ENCODE results near the gene TMOD3. TPM values are rescaled to one million over a fixed set of nuclear protein-coding genes. Genes with fewer than 3 reads are reported as not detected.

The TMOD3 gene
- polyA plus RNA-seq, 2 donors: 25.7 to 42.8 TPM

- H3K27ac ChIP-seq (ENCODE audit: low read depth in 2 of 2, low read length in 1 of 2): peak overlapping the region in 1 of 2 donors; percentile 2
- no peak overlapping the region for H3K4me3 ChIP-seq (ENCODE audit: low read depth in 1 of 2, low read length in 2 of 2)
- H3K27me3 ChIP-seq (ENCODE audit: control insufficient read depth in 1 of 2, insufficient read depth in 2 of 2, low read length in 2 of 2): no peaks in the 10 kb centered on the region
- peaks cover 0 to 3% of the 10 kb centered on the region in 2 donors for H3K36me3 ChIP-seq (ENCODE audit: control insufficient read depth in 2 of 2, insufficient read depth in 2 of 2, low read length in 1 of 2)
- WGBS, 2 donors: 87 to 97% methylated on average over 3 of the region's 3 CpGs
- H3K4me1 ChIP-seq (ENCODE audit: control insufficient read depth in 2 of 2, insufficient read depth in 2 of 2, low read length in 1 of 2): peaks cover 0 to 4% of the 10 kb centered on the region in 2 donors
- no peaks in the 10 kb centered on the region for H3K9me3 ChIP-seq (ENCODE audit: control insufficient read depth in 2 of 2, insufficient read depth in 1 of 2, low read depth in 1 of 2, low read length in 1 of 2)
These were observed 12.8 kb downstream of the TMOD3 start for GRCh38 chr15:51842265-51842664.

GRCh38 chr15:51842852-51843737 is 13.6 kb downstream of the TMOD3 start:
- H3K4me3 ChIP-seq (ENCODE audit: low read depth in 1 of 2, low read length in 2 of 2): peak overlapping the region in 1 of 2 donors; percentile 4
- peaks cover 0 to 3% of the 10 kb centered on the region in 2 donors for H3K36me3 ChIP-seq (ENCODE audit: control insufficient read depth in 2 of 2, insufficient read depth in 2 of 2, low read length in 1 of 2)
- 59 to 65% methylated on average over 6 of the region's 6 CpGs for WGBS, 2 donors
- peak overlapping the region; percentile 20 to 49 for H3K27ac ChIP-seq (ENCODE audit: low read depth in 2 of 2, low read length in 1 of 2)
- no peaks in the 10 kb centered on the region for H3K9me3 ChIP-seq (ENCODE audit: control insufficient read depth in 2 of 2, insufficient read depth in 1 of 2, low read depth in 1 of 2, low read length in 1 of 2)
- H3K4me1 ChIP-seq (ENCODE audit: control insufficient read depth in 2 of 2, insufficient read depth in 2 of 2, low read length in 1 of 2): peaks cover 0 to 4% of the 10 kb centered on the region in 2 donors
- no peaks in the 10 kb centered on the region for H3K27me3 ChIP-seq (ENCODE audit: control insufficient read depth in 1 of 2, insufficient read depth in 2 of 2, low read length in 2 of 2)

GRCh38 chr15:51844747-51845426 is 15.4 kb downstream of the TMOD3 start:
- WGBS, 2 donors: 56 to 62% methylated on average over 4 of the region's 4 CpGs
- Histone ChIP-seq H3K27me3 (ENCODE audit: control insufficient read depth in 1 of 2, insufficient read depth in 2 of 2, low read length in 2 of 2) (no peaks in the 10 kb centered on the region), H3K27ac (ENCODE audit: low read depth in 2 of 2, low read length in 1 of 2) (peak overlapping the region; percentile 49 to 67), H3K9me3 (ENCODE audit: control insufficient read depth in 2 of 2, insufficient read depth in 1 of 2, low read depth in 1 of 2, low read length in 1 of 2) (no peaks in the 10 kb centered on the region), H3K36me3 (ENCODE audit: control insufficient read depth in 2 of 2, insufficient read depth in 2 of 2, low read length in 1 of 2) (no peaks in the 10 kb centered on the region), H3K4me3 (ENCODE audit: low read depth in 1 of 2, low read length in 2 of 2) (no peak overlapping the region), H3K4me1 (ENCODE audit: control insufficient read depth in 2 of 2, insufficient read depth in 2 of 2, low read length in 1 of 2) (peaks cover 2 to 4% of the 10 kb centered on the region in 2 donors)

GRCh38 chr15:51846066-51846462 is 16.6 kb downstream of the TMOD3 start:
- peaks cover 2 to 6% of the 10 kb centered on the region in 2 donors for H3K4me1 ChIP-seq (ENCODE audit: control insufficient read depth in 2 of 2, insufficient read depth in 2 of 2, low read length in 1 of 2)
- H3K27ac ChIP-seq (ENCODE audit: low read depth in 2 of 2, low read length in 1 of 2): peak overlapping the region; percentile 74 to 86
- WGBS, 2 donors: 41 to 64% methylated on average over 3 of the region's 3 CpGs
- H3K36me3 ChIP-seq (ENCODE audit: control insufficient read depth in 2 of 2, insufficient read depth in 2 of 2, low read length in 1 of 2): no peaks in the 10 kb centered on the region
- H3K9me3 ChIP-seq (ENCODE audit: control insufficient read depth in 2 of 2, insufficient read depth in 1 of 2, low read depth in 1 of 2, low read length in 1 of 2): no peaks in the 10 kb centered on the region
- H3K4me3 ChIP-seq (ENCODE audit: low read depth in 1 of 2, low read length in 2 of 2): no peak overlapping the region
- no peaks in the 10 kb centered on the region for H3K27me3 ChIP-seq (ENCODE audit: control insufficient read depth in 1 of 2, insufficient read depth in 2 of 2, low read length in 2 of 2)

- Histone ChIP-seq H3K4me3 (ENCODE audit: low read depth in 1 of 2, low read length in 2 of 2) (no peak overlapping the region), H3K27me3 (ENCODE audit: control insufficient read depth in 1 of 2, insufficient read depth in 2 of 2, low read length in 2 of 2) (no peaks in the 10 kb centered on the region), H3K36me3 (ENCODE audit: control insufficient read depth in 2 of 2, insufficient read depth in 2 of 2, low read length in 1 of 2) (no peaks in the 10 kb centered on the region), H3K4me1 (ENCODE audit: control insufficient read depth in 2 of 2, insufficient read depth in 2 of 2, low read length in 1 of 2) (peaks cover 2 to 6% of the 10 kb centered on the region in 2 donors), H3K9me3 (ENCODE audit: control insufficient read depth in 2 of 2, insufficient read depth in 1 of 2, low read depth in 1 of 2, low read length in 1 of 2) (no peaks in the 10 kb centered on the region), H3K27ac (ENCODE audit: low read depth in 2 of 2, low read length in 1 of 2) (peak overlapping the region; percentile 60 to 86)
- WGBS, 2 donors: 23 to 41% methylated on average over 3 of the region's 3 CpGs
These were observed 17.2 kb downstream of the TMOD3 start for GRCh38 chr15:51846463-51847230.

- H3K27me3 ChIP-seq (ENCODE audit: control insufficient read depth in 1 of 2, insufficient read depth in 2 of 2, low read length in 2 of 2): no peaks in the 10 kb centered on the region
- H3K9me3 ChIP-seq (ENCODE audit: control insufficient read depth in 2 of 2, insufficient read depth in 1 of 2, low read depth in 1 of 2, low read length in 1 of 2): no peaks in the 10 kb centered on the region
- 59 to 67% methylated on average over 3 of the region's 3 CpGs for WGBS, 2 donors
- H3K36me3 ChIP-seq (ENCODE audit: control insufficient read depth in 2 of 2, insufficient read depth in 2 of 2, low read length in 1 of 2): no peaks in the 10 kb centered on the region
- H3K4me1 ChIP-seq (ENCODE audit: control insufficient read depth in 2 of 2, insufficient read depth in 2 of 2, low read length in 1 of 2): peaks cover 2% of the 10 kb centered on the region in 2 donors
- H3K27ac ChIP-seq (ENCODE audit: low read depth in 2 of 2, low read length in 1 of 2): no peak overlapping the region
- H3K4me3 ChIP-seq (ENCODE audit: low read depth in 1 of 2, low read length in 2 of 2): no peak overlapping the region
These were observed 19.4 kb downstream of the TMOD3 start for GRCh38 chr15:51848811-51849210.

DNA sequence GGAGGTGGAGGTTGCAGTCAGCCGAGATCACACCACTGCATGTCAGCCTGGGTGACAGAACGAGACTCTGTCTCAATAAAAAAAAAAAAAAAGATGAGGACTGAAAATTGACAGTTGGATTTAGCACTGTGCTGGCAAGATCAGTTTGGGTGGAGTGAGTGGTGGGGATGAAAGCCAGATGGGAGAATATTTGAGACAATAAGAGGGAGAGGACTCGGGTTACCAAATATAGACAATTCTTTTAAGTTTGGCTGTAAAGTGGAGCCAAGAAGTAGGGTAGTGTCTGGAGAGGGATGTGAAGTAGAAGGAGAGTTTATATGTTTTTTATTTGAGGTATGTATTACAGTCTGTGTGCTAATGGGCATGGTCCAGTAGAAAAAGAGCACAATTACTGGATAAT is 20.4 kb downstream of the TMOD3 start:
- Histone ChIP-seq H3K27me3 (ENCODE audit: control insufficient read depth in 1 of 2, insufficient read depth in 2 of 2, low read length in 2 of 2) (no peaks in the 10 kb centered on the region), H3K4me3 (ENCODE audit: low read depth in 1 of 2, low read length in 2 of 2) (no peak overlapping the region), H3K9me3 (ENCODE audit: control insufficient read depth in 2 of 2, insufficient read depth in 1 of 2, low read depth in 1 of 2, low read length in 1 of 2) (no peaks in the 10 kb centered on the region), H3K4me1 (ENCODE audit: control insufficient read depth in 2 of 2, insufficient read depth in 2 of 2, low read length in 1 of 2) (peaks cover 2% of the 10 kb centered on the region in 2 donors), H3K27ac (ENCODE audit: low read depth in 2 of 2, low read length in 1 of 2) (no peak overlapping the region), H3K36me3 (ENCODE audit: control insufficient read depth in 2 of 2, insufficient read depth in 2 of 2, low read length in 1 of 2) (no peaks in the 10 kb centered on the region)
- WGBS, 2 donors: 66 to 83% methylated on average over 3 of the region's 3 CpGs

- 86 to 91% methylated on average over 2 of the region's 2 CpGs for WGBS, 2 donors
- Histone ChIP-seq H3K9me3 (ENCODE audit: control insufficient read depth in 2 of 2, insufficient read depth in 1 of 2, low read depth in 1 of 2, low read length in 1 of 2) (no peaks in the 10 kb centered on the region), H3K36me3 (ENCODE audit: control insufficient read depth in 2 of 2, insufficient read depth in 2 of 2, low read length in 1 of 2) (no peaks in the 10 kb centered on the region), H3K4me1 (ENCODE audit: control insufficient read depth in 2 of 2, insufficient read depth in 2 of 2, low read length in 1 of 2) (peaks cover 2 to 4% of the 10 kb centered on the region in 2 donors), H3K27me3 (ENCODE audit: control insufficient read depth in 1 of 2, insufficient read depth in 2 of 2, low read length in 2 of 2) (no peaks in the 10 kb centered on the region), H3K4me3 (ENCODE audit: low read depth in 1 of 2, low read length in 2 of 2) (no peak overlapping the region), H3K27ac (ENCODE audit: low read depth in 2 of 2, low read length in 1 of 2) (no peak overlapping the region)
These were observed 24.5 kb downstream of the TMOD3 start for GRCh38 chr15:51853998-51854397.

DNA sequence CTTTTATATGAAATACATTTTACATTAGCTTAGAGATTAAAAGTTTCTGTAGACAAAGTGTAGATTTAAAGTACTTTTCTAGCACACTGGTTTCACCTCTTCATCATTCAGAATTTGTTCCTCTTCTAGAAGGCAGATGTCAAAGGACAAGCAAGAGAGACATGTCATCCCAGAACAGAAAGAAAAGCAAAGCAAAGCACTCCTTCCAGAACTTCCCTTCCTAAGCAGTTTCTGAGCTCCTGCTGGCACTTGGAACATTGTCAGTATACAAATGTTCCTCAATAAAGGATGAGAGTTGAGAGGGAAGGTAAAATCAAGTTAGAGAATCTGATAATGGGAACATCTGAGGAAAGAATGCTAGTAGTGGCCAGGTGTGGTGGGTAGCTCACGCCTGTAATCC is 26.2 kb downstream of the TMOD3 start:
- no peak overlapping the region for H3K4me3 ChIP-seq (ENCODE audit: low read depth in 1 of 2, low read length in 2 of 2)
- 96 to 100% methylated on average over 1 of the region's 1 CpG for WGBS, 2 donors
- H3K27me3 ChIP-seq (ENCODE audit: control insufficient read depth in 1 of 2, insufficient read depth in 2 of 2, low read length in 2 of 2): no peaks in the 10 kb centered on the region
- H3K36me3 ChIP-seq (ENCODE audit: control insufficient read depth in 2 of 2, insufficient read depth in 2 of 2, low read length in 1 of 2): no peaks in the 10 kb centered on the region
- H3K9me3 ChIP-seq (ENCODE audit: control insufficient read depth in 2 of 2, insufficient read depth in 1 of 2, low read depth in 1 of 2, low read length in 1 of 2): no peaks in the 10 kb centered on the region
- H3K4me1 ChIP-seq (ENCODE audit: control insufficient read depth in 2 of 2, insufficient read depth in 2 of 2, low read length in 1 of 2): peaks cover 2% of the 10 kb centered on the region in 2 donors
- H3K27ac ChIP-seq (ENCODE audit: low read depth in 2 of 2, low read length in 1 of 2): no peak overlapping the region

Data from esophagus (tissue), 2 donors.